GM21619 (cell line): ENCODE data around the gene ASB7.
A peak's percentile ranks its signal among the peaks of the same experiment; 100 is the strongest.
"Not testable (repeated sequence)": the region's sequence is repeated elsewhere in the genome, so short reads cannot be mapped to it uniquely, and the experiment has no call there.

Experiments
- ATAC-seq: cut with Tn5 transposase; IDR thresholded peaks from one replicate; pipeline ENCODE4 v1.9.1; 2021; ENCODE audit not compliant: unreplicated experiment

ASB7 gene

GRCh38 chr15:100602064-100602822 lies at the start of gene ASB7, which contains the start of gene LINS1:
Gene ASB7, plus strand, starts transcription at chr15:100602589. Its CDS starts 9,628 bp downstream, at chr15:100612217.
Gene LINS1, minus strand, starts transcription at chr15:100602184. Its CDS starts 21,342 bp downstream, at chr15:100580842.
- ATAC-seq, result peak; percentile 85

DNA sequence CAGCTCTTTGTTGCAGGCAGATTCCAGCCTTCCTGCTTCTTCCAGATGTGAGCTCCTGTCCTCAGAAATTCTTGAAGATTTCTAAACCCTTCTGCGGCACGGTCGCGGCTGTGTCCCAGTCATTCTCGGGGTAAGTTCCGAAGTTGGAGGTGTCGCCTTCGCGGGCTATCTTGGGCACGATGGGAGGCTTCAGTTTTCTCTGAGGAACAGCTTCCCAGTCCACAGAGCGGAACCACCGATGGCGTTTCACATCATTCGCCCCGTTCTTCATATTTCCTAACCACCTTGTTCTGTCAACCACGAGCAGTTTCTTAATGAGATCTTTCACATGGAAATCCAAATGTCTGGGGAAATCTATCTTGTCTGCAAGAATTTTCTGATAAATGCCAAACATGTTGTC lies 48.9 kb upstream of the ASB7 start:
- ATAC-seq, result no peak

DNA sequence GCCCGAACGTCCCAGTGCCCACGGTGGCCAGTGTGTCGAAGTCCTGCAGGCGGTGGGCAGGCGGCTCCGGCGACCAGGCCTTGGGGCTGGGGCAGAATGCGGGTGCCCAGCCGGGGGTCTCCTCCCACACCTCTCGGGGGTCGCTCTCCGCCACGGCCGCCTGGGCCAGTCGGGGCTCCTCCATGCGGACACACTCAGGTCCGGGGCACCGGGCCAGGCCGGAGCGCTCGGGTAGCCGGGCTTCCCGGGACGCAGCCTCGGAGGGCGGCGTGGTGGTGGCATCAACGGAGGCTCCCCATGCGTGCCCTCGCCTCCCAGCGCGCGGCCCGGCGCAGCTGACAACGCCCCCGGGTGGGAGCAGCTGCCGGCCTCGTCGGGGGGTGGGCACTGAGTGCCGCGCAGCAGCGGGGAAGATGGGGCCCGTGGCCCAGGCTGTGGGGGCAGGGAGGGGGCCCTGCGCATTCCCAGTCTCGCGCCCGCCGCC lies 43.6 kb upstream of the ASB7 start:
- ATAC-seq, result no peak

GRCh38 chr15:100559330-100559729 lies 43.1 kb upstream of the ASB7 start:
- no peak for ATAC-seq

DNA sequence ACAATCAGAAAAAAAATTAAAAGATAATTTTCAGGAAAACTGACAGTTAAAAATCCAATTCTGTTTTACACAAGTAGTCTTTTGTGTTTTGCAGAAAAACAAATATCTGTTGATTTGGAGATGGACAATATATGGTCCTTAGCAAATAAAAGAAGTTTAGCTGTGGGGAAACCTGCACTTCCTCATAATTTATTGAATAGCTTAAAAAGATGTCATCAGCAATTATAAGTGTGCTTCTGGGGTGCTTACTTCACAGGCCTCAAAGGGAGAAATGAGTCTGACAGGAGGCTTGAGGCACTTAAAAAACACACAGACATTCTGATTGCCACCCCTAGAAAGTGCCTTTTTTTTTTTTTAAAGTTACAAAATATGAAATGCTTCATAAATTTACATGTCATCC lies 42.1 kb upstream of the ASB7 start:
- ATAC-seq, result no peak

DNA sequence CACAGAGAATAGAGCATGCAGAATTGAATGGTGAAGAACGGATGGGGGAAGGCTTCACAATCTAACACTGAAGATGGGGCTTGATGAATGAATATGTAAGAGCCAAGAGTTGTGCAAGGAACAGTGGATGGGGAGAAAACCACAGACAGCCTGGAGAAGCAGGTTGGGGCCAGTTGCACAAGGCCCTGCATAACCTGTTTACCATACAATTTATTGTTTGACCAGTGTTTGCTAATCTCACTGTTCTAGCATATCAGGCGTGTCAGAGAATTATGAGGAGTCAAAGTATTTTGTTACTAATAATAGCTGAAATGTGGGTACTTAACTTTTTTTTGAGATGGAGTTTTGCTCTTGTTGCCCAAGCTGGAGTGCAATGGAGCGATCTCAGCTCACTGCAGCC lies 36.8 kb upstream of the ASB7 start:
- no peak for ATAC-seq

- ATAC-seq, result no peak
These were observed 35.4 kb upstream of the ASB7 start for GRCh38 chr15:100566850-100567628.

DNA sequence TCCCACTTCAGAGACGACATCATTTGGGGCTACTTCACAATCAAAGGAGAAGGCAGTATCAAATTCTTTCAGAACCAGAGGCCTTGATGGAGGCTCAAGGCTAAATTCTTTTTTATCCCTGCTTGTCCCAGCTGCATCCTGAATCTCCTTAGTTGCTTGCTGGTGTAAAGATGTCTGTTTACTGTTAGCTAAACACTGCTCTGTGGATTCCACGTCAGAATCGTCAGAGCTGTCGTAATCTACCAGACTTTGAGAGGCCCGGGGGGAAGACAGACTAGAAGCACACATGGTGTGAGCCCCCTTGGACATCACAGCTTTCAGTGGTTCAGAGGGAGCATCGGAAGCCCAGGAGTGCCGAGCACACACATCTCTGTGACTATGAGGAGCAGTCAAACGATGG lies 33.0 kb upstream of the ASB7 start:
- ATAC-seq, result no peak

- ATAC-seq, result peak; percentile 20
These were observed 32.1 kb upstream of the ASB7 start for GRCh38 chr15:100570275-100570674.

GRCh38 chr15:100570735-100571313 lies 31.6 kb upstream of the ASB7 start:
- peak; percentile 89 for ATAC-seq

DNA sequence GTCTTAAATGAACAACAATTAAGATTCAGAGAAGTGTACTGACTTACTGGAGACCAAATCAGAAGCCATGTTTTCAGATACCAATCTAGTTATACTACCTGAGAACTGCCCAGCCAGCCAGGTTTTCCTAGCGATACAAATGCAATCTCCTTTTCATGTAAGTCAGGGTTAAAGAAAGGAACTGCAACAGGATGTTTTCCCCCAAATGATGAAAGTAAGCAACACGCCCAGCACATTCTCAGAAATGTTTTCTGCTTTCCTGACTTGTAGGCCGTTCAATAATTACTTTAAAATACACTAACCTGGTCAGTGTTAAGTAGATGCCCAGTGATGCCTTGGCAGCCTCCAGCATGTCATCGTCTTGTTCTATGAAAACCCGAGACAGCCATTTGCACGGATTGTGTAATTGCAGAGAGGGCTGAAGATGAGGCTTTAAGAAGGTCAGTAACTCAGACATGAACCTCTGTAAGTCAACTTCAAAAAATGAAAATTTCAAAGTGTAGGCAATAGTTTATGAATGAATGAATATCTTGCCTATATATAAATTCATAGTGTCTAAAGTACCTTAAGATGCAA lies 30.7 kb upstream of the ASB7 start:
- no peak for ATAC-seq

GRCh38 chr15:100572362-100572983 lies 29.9 kb upstream of the ASB7 start:
- ATAC-seq, result no peak

DNA sequence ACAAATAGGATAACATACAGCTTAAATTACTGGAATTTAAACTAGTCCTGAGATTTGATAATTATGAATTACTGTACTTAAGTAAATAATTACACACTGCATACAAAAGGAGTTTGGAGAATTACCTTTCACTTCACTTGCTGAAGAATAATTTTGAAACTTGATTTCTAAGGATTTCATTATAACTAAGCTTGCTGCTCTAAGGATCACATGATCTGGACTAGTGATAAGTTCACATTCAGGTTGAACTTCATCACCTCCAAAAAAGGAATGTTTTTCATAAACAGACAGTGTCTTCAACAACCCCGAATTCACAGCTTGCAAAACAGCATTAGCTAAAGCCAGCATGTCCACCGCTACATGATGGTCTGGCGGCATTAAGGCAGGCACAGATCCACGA lies 28.9 kb upstream of the ASB7 start:
- no peak for ATAC-seq

- no peak for ATAC-seq
These were observed 22.0 kb upstream of the ASB7 start for GRCh38 chr15:100580414-100580813.

- no peak for ATAC-seq
These were observed 13.6 kb upstream of the ASB7 start for GRCh38 chr15:100588638-100589242.

DNA sequence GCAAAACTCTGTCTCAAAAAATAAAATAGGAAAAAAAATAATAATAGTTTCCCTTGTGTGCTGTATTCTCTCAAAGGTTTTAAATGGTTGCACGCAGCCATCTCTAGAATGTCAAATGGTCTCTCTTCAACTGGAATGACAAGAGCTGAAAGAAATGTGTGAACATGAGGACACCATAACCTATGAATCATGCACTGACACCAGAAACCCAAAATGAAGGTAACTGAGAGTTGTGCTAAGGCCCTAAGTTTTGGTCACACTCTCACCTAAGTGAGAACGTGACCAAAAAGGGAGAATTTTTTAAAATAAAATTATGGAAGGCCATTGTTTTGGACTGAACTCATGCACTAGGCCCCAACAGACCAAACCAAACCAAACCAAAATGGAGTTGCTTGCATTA lies 11.2 kb upstream of the ASB7 start:
- ATAC-seq, result not testable (repeated sequence)

GRCh38 chr15:100591835-100592234 lies 10.6 kb upstream of the ASB7 start:
- no peak for ATAC-seq

- ATAC-seq, result no peak
These were observed 9.5 kb upstream of the ASB7 start for GRCh38 chr15:100592898-100593297.

DNA sequence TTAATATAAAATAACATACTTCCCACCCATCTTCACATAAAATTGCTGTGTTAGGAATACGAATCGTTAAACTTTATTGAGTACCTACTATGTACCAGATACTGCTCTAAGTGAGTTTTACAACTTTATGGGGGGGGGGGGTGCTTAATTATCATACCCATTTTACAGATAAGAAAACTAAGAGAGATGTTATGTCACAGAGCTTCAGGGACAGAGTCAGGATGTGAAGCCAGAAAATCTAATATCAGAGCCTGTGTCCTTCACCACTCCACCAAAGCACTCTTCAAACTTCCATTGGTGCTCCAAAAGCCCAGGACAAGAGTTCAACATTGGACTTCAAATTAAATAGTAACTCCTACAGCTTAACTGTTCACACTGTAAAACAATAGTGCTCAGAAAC lies 9.0 kb upstream of the ASB7 start:
- ATAC-seq, result no peak

GRCh38 chr15:100595964-100596363 lies 6.4 kb upstream of the ASB7 start:
- ATAC-seq, result no peak

DNA sequence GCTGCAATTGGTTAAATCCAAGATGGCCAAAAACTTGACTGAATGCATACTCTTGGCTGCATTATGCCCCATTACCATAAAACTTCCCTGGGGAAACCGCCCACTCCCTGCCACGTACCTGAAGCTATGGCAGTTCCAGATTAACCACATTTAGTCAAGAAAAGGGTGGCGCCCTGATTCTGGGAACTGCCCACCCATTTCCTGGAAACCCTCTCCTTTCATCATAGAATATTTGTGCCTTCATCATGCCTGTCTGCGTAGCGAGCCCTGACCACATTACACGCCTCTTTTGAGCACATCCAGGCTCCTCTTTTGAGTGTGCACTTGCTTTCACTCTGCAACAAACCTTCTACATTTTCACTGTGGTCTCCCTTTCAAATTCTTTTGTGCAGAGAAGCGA lies 5.6 kb upstream of the ASB7 start:
- ATAC-seq, result peak; percentile 90
